NCI-H2107 treated with DMSO at 0.1 percent for 48 hours (cell line): ENCODE results near the gene DAO.

ENCODE experiments used
- DNase-seq: peaks from one replicate; lab custom pipeline; 2025; ENCODE audit not compliant: unreplicated experiment; lab: John Stamatoyannopoulos, UW

The DAO gene

GRCh38 chr12:108918206-108918605 lies 38.3 kb downstream of the DAO start:
- no peak for DNase-seq

- DNase-seq = no peak
Observed at GRCh38 chr12:108918960-108919642, 39.2 kb downstream of the DAO start.

DNA sequence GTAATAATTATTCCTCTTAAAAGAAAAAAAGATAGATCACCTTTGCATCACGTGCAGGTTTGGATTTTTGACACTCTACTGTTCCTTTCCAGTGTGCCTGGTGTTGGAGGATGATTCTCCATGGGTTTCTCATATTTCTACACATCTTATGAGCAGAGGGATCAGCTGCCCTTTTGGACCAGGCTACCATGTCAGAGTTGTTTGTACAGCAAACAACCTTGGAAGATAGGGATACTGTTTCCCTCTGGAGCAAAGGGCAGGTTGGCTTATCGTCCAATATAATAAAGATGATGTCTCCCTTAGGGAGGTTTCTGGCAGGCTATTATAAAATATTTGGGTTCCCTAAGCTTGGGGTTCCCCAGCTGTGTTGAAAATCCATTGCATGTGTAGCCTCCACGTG lies 42.1 kb downstream of the DAO start:
- no peak for DNase-seq

DNA sequence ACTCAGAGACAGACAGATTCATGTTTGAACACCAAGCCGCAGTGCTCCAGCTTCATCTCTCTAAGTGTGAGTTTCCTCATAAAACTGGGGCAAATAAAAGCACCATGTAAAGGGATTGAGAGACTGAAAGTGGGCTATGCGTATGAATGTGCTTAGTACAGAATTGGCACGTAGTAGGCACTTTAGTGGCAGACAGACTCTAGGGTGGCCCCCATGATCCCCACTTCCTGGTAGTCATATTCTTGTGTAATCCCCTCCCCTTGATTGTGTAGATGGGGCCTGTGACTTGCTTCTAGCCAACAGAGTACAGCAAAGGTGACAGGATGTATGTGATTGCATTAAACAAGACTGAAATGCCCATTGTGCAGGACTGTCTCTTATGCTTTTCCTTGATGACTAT lies 43.0 kb downstream of the DAO start:
- no peak for DNase-seq

DNA sequence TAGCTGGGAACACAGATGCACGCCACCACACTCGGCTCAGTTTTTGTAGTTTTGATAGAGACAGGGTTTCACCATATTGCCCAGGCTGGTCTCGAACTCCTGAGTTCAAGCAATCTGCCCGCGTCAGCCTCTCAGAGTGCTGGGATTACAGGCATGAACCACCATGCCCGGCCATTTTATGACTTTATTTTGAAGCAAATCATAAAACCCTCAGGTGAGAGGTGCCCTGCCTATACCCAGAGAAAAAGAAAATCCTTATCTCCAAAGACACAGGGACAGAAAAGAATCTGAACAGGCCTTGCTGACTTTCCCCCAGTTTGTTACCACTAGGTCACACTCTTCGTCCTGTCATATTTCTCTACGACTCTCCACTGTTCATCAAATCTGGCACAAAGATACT lies 48.8 kb downstream of the DAO start:
- DNase-seq = no peak

DNA sequence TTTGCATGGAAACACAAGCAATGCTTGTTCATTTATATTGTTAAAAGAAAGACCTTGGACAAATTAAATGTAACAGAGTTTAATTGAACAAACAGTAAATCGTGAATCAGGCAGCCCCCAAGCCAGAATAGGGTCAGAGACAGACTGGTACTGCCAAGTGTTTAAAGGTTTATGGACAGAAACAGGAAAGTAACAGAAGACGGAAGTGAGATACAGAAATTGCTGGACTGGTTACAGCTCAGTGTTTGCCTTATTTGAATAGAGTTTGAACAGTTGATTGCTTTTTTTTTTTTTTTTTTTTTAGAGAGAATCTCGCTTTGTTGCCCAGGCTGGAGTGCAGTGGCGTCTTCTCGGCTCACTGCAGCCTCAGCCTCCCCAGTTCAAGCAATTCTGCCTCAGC lies 50.3 kb downstream of the DAO start:
- DNase-seq = no peak

DNA sequence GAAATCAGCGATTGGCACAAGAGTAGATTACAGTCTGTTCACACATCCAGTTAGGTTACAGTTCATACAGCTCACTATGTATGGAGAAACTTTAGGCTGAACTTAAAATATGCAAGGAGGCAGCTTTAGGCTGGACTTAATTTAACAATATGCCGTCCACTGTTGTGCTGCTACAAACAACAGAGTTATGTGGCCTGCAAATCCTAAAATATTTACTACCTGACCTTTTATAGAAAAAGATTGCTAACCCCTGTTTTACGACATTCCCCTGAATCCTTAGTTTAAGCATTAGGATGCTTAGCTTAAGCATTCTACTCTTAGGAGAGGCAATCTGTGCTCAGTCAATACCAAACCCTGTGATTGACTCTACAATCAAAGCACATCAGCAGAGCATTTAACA lies 50.9 kb downstream of the DAO start:
- no peak for DNase-seq

DNA sequence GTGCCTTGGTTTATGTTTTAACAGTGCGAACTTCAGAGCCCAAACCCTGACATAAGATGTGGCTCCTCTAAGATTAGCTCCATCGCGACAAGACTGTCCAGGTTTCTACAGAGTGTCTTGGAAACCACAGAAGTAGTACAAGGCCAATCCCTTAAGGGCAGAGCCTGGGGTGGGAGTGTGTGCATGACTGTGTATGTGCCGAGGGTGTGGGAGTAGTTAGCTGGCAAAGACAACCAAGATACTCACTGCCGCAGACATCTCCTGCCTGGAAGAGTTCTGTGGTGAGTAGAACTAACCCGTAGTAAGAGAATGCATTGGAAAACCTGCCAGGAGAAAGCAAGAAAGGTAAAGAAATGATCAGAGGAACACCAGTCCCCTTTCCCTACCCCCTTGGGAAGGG lies 54.1 kb downstream of the DAO start:
- no peak for DNase-seq

GRCh38 chr12:108935159-108935763 lies 55.4 kb downstream of the DAO start:
- DNase-seq = no peak

DNA sequence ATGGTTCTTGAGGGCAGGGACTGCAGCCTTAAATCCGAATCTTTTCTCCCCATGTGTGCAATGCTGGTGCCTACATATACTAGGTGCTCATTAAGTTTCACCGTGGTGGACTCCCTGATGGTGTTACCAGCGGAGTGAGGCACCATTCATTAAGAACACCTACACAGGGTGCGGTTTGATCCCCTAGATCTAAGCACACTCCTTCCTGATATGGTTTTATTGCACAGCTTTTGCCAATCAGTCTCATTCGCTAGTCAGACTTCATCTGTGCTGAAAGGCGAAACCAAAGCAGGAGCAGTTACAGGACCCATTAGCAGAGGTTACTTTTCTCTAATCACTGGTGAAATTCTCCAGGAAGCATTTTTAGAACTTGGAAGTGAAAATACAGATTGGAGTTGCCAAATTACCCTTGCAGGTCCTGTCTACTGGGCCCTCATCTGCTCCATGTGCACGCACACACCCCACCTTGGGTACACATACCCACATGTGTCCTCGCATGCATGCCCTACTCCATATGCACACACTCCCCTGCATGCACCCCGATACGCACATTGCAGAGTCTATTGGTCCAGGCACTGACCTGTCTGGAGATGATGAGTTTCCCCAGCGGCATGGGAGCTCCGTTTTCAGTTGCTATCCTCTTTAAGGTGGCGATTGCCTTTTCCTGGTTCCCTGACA lies 58.5 kb downstream of the DAO start:
- DNase-seq = no peak

- DNase-seq = no peak
Observed at GRCh38 chr12:108939594-108939993, 59.7 kb downstream of the DAO start.

- DNase-seq = no peak
Observed at GRCh38 chr12:108940138-108940537, 60.2 kb downstream of the DAO start.

DNA sequence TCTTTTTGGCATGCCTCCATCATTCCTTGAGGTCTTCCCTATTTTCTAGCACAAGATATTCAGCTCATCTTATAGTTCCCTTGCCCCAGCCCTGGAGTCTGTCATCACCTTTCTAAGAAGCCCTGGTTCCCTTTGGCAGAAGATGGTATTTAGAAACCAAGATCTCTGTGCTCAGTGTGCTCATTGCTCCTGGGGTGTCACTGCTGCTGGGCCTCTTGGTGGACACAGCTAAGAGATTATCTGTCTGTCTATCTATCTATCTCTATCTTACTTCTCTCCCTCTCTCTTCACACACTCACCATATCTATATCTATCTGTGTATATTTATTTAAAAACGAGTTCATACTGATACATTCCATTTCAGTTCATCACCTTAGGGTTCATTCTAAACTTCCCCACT lies 67.2 kb downstream of the DAO start:
- DNase-seq = no peak

DNA sequence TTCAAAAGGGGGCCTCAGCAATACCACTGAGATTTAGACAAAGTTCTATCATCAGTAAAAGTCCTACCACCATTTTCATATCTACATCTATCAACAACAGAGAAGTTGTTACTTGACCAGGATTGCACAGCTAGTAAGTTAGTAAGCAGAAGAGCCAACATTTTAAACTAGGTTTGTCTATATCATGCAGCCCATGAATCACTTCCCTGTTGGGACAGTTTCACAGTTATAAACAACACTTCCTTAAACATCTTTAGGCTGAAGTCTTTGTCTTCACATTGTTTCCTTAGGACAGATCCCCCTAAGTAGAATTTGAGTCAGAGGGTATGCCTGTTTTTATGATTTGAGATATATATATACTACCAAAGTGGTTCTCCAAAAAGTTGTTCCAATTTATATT lies 68.5 kb downstream of the DAO start:
- no peak for DNase-seq

DNA sequence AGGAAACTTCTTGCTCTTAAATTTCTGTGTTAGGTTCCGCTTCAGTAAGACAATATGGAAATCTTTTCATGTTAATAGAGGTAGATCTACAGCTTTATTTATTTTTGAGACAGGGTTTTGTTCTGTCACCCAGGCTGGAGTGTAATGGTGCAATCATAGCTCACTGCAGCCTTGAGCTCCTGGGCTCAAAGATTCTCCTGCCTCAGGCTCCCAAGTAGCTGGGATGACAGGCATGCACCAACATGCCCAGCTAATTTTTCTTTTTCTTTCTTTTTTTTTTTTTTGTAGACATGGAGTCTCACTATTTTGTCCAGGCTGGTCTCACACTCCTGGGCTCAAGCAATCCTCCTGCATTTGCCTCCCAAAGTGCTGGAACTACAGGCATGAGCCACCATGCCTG lies 70.1 kb downstream of the DAO start:
- DNase-seq = no peak
